ENCODE data around the gene RASSF6.

RASSF6 gene

GRCh38 chr4:73661646-73662119 is 41.4 kb upstream of the RASSF6 start:
- TF ChIP-seq CTBP1 (IDR thresholded peaks at IDR 0.05; ENCODE audit: borderline replicate concordance) (no peak), BHLHE40 (IDR thresholded peaks at IDR 0.05; ENCODE audit: borderline replicate concordance) (no peak), PKNOX1 (IDR thresholded peaks at IDR 0.05) (no peak), NFRKB (IDR thresholded peaks at IDR 0.05) (no peak), ZNF384 (IDR thresholded peaks at IDR 0.05) (no peak), ARNT (IDR thresholded peaks at IDR 0.05) (no peak), ELF4 (IDR thresholded peaks at IDR 0.05) (no peak), FOXM1 (IDR thresholded peaks at IDR 0.05; ENCODE audit: borderline replicate concordance) (no peak), FOXK2 (IDR thresholded peaks at IDR 0.05) (no peak), SUZ12 (IDR thresholded peaks at IDR 0.05) (no peak), SP1 (IDR thresholded peaks at IDR 0.05) (no peak), FOXA1 (IDR thresholded peaks at IDR 0.05) (no peak), HDGF (IDR thresholded peaks at IDR 0.05; ENCODE audit: borderline replicate concordance) (no peak), L3MBTL2 (conservative IDR thresholded peaks at IDR 0.05) (no peak), TARDBP (IDR thresholded peaks at IDR 0.05) (no peak), LEF1 (IDR thresholded peaks at IDR 0.05; ENCODE audit: borderline replicate concordance) (no peak)
- CTCF ChIA-PET, result interaction anchor here (0.7 to 1.2 kb wide), 3 partner anchors 88 to 473 kb away, joined by 3 read pairs; no protein-coding TSS in a partner anchor
- POLR2A ChIA-PET, result no interaction called here
- no peak for DNase-seq (ENCODE audit: extremely low spot score)

- no peak for DNase-seq (ENCODE audit: extremely low spot score)
- TF ChIP-seq NFRKB (IDR thresholded peaks at IDR 0.05), result no peak
- no peak for TF ChIP-seq SP1 (IDR thresholded peaks at IDR 0.05)
- TF ChIP-seq BHLHE40 (IDR thresholded peaks at IDR 0.05; ENCODE audit: borderline replicate concordance), result no peak
- TF ChIP-seq FOXA1 (IDR thresholded peaks at IDR 0.05), result no peak
- no peak for TF ChIP-seq TARDBP (IDR thresholded peaks at IDR 0.05)
- TF ChIP-seq CTBP1 (IDR thresholded peaks at IDR 0.05; ENCODE audit: borderline replicate concordance), result no peak
- no peak for TF ChIP-seq LEF1 (IDR thresholded peaks at IDR 0.05; ENCODE audit: borderline replicate concordance)
- no peak for TF ChIP-seq ARNT (IDR thresholded peaks at IDR 0.05)
- TF ChIP-seq PKNOX1 (IDR thresholded peaks at IDR 0.05), result no peak
- no peak for TF ChIP-seq ZNF384 (IDR thresholded peaks at IDR 0.05)
- TF ChIP-seq HDGF (IDR thresholded peaks at IDR 0.05; ENCODE audit: borderline replicate concordance), result no peak
- no peak for TF ChIP-seq ELF4 (IDR thresholded peaks at IDR 0.05)
- no peak for TF ChIP-seq FOXM1 (IDR thresholded peaks at IDR 0.05; ENCODE audit: borderline replicate concordance)
- TF ChIP-seq FOXK2 (IDR thresholded peaks at IDR 0.05), result no peak
- TF ChIP-seq L3MBTL2 (conservative IDR thresholded peaks at IDR 0.05), result no peak
- no peak for TF ChIP-seq SUZ12 (IDR thresholded peaks at IDR 0.05)
- ChIA-PET CTCF (interaction anchor here (1.2 kb wide), 1 partner anchor 474 kb away, joined by 3 read pairs; no protein-coding TSS in a partner anchor), POLR2A (no interaction called here)
These were observed 40.6 kb upstream of the RASSF6 start for GRCh38 chr4:73660808-73661207.

GRCh38 chr4:73653695-73654106 is 33.5 kb upstream of the RASSF6 start:
- POLR2A ChIA-PET, result no interaction called here
- DNase-seq (ENCODE audit: extremely low spot score), result peak; percentile 69
- TF ChIP-seq ZNF384 (IDR thresholded peaks at IDR 0.05) (peak; percentile 96), HDGF (IDR thresholded peaks at IDR 0.05; ENCODE audit: borderline replicate concordance) (no peak)
- CTCF ChIA-PET, result interaction anchor here (0.6 to 2.3 kb wide), 16 partner anchors 12 to 1707 kb away, joined by 3 to 9 read pairs (median 5); no protein-coding TSS in a partner anchor

GRCh38 chr4:73650250-73650649 is 30.0 kb upstream of the RASSF6 start:
- POLR2A ChIA-PET, result no interaction called here
- no peak for TF ChIP-seq ELF4 (IDR thresholded peaks at IDR 0.05)
- TF ChIP-seq PKNOX1 (IDR thresholded peaks at IDR 0.05), result no peak
- no peak for TF ChIP-seq NFRKB (IDR thresholded peaks at IDR 0.05)
- no peak for TF ChIP-seq FOXA1 (IDR thresholded peaks at IDR 0.05)
- no peak for TF ChIP-seq ZNF384 (IDR thresholded peaks at IDR 0.05)
- no peak for TF ChIP-seq LEF1 (IDR thresholded peaks at IDR 0.05; ENCODE audit: borderline replicate concordance)
- no peak for TF ChIP-seq SUZ12 (IDR thresholded peaks at IDR 0.05)
- TF ChIP-seq TARDBP (IDR thresholded peaks at IDR 0.05), result no peak
- TF ChIP-seq L3MBTL2 (conservative IDR thresholded peaks at IDR 0.05), result no peak
- TF ChIP-seq SP1 (IDR thresholded peaks at IDR 0.05), result no peak
- TF ChIP-seq FOXM1 (IDR thresholded peaks at IDR 0.05; ENCODE audit: borderline replicate concordance), result no peak
- no peak for TF ChIP-seq CTBP1 (IDR thresholded peaks at IDR 0.05; ENCODE audit: borderline replicate concordance)
- no peak for DNase-seq (ENCODE audit: extremely low spot score)
- CTCF ChIA-PET, result no interaction called here

GRCh38 chr4:73648478-73648877 is 28.2 kb upstream of the RASSF6 start:
- DNase-seq (ENCODE audit: extremely low spot score), result no peak
- TF ChIP-seq SUZ12 (IDR thresholded peaks at IDR 0.05), result no peak
- TF ChIP-seq ELF4 (IDR thresholded peaks at IDR 0.05), result no peak
- no peak for TF ChIP-seq SP1 (IDR thresholded peaks at IDR 0.05)
- no peak for TF ChIP-seq ZNF384 (IDR thresholded peaks at IDR 0.05)
- no peak for TF ChIP-seq BHLHE40 (IDR thresholded peaks at IDR 0.05; ENCODE audit: borderline replicate concordance)
- TF ChIP-seq FOXA1 (IDR thresholded peaks at IDR 0.05), result no peak
- no peak for TF ChIP-seq FOXK2 (IDR thresholded peaks at IDR 0.05)
- no peak for TF ChIP-seq NFRKB (IDR thresholded peaks at IDR 0.05)
- TF ChIP-seq CTBP1 (IDR thresholded peaks at IDR 0.05; ENCODE audit: borderline replicate concordance), result no peak
- no peak for TF ChIP-seq PKNOX1 (IDR thresholded peaks at IDR 0.05)
- no peak for TF ChIP-seq FOXM1 (IDR thresholded peaks at IDR 0.05; ENCODE audit: borderline replicate concordance)
- no peak for TF ChIP-seq ARNT (IDR thresholded peaks at IDR 0.05)
- CTCF ChIA-PET, result interaction anchor here (0.7 to 1.2 kb wide), 2 partner anchors 121 to 307 kb away, joined by 3 read pairs; no protein-coding TSS in a partner anchor
- POLR2A ChIA-PET, result no interaction called here
